HG03521 (cell line): ENCODE results near the gene IMPA2.

Experiments used
- ATAC-seq: cut with Tn5 transposase; IDR thresholded peaks from one replicate; pipeline ENCODE4 v1.9.1; 2021; ENCODE audit warnings: mild to moderate bottlenecking, moderate library complexity; ENCODE audit not compliant: unreplicated experiment

Gene IMPA2

DNA sequence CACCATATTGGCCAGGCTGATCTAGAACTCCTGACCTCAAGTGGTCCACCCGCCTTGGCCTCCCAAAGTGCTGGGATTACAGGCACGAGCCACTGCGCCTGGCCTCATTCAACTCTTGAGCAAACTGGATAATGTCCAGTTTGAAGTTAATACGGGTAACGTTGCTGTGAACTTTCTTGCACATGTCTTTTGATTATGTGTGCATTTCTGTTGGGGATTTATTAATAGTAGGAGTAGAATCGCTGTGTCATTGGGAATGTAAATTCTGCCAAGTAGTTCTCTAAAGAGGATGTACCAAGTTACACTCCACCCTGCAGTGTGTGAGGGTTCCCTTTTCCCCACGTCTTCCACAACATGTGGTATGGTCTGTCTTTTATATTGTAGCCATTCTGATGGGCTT is 6.2 kb downstream of the IMPA2 start:
- no peak for ATAC-seq

DNA sequence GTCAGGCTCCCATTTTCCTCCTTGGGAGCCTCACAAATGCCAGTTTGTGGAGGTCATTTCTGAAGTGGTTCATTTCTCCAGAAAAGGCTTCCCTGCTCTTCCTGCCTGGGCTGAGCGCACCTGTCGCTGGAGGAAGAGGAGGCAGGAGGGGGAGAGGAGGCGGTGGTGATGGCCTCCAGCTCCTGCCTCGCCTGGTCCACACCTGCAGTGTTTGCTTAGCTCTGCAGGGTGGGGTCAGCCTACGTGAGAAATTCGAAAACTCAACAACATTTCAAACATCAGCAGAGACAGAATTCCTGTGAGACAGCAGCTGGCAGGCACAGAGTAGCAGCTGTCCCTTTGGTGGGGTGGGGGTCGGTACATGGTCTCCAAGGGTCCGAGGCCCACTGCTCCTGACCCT is 7.9 kb downstream of the IMPA2 start:
- ATAC-seq = no peak

DNA sequence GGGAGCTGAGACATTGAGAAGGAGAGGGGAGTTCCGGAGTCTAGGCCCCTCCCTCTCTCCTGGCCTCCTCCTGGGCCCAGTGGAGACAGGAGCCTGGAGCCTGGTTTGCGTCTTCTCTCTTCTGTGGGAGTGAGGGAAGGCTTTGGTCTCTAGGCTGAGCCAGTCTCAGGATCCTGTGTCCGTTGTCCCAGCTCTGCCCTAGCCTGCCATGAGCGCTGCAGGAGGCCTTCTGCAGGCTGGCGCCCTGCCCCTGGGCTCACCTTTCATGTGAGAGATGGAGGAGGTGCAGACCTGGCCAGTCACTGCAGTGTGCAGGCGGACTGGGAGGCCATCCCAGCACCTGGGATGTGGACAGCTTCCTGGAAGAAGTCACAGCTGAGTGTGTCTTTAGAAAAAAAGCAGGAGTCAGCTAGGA is 8.7 kb downstream of the IMPA2 start:
- ATAC-seq = no peak

DNA sequence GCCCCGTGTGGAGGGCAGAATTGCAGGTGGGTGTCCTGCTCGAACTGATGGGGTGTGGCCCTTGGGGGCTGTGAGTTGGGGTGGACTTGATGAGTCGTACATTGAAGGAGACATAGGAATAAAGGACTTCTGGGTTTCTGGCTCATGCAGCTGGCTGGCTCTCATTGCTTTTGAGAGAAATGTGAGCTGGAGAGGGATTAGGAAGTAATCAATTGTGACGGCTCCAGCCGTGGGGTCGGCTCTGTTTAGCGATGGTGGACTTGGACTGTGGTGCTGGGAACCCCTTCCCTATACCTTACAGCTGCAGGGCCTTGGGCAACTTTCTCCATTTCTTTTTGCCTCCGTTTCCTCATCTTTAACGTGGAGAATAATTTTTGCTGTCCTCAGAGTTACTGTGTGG is 9.2 kb downstream of the IMPA2 start:
- ATAC-seq = no peak

DNA sequence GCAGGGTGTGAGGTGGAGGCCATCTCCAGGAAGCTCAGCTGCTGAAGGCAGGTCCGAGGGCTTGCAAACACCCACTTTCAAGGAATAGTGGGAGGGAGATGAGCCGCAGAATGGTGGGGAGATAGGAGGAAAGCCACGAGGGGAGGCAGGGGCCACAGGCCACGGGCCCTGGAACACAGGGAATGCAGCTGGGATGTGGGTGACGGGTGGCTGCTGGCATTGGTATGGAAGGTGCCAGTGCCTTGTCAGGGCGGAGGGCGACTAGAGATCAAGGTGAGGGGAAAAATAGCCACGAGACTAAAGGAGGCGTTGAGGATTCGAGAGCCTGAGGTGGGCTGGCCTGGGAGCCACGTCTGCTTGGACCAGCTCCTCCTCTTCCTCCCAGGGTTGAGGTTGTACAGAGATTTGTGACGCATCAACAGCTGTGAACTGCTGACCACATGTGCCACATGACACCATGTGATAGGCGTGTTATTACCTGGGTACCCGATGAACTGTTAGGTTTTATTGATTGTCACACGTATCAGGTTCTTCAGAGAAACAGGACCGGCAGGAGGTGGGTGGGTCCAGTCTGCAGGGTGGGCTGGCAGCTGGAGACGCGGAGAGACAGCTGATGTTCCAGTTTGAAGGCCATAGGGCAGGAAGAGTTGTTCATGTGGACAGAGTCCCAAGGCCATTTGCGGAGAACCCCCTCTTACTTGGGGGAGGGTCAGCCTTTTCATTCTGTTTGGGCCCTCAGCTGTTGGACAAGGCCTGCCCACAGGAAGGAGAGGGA is 9.9 kb downstream of the IMPA2 start:
- ATAC-seq = no peak

DNA sequence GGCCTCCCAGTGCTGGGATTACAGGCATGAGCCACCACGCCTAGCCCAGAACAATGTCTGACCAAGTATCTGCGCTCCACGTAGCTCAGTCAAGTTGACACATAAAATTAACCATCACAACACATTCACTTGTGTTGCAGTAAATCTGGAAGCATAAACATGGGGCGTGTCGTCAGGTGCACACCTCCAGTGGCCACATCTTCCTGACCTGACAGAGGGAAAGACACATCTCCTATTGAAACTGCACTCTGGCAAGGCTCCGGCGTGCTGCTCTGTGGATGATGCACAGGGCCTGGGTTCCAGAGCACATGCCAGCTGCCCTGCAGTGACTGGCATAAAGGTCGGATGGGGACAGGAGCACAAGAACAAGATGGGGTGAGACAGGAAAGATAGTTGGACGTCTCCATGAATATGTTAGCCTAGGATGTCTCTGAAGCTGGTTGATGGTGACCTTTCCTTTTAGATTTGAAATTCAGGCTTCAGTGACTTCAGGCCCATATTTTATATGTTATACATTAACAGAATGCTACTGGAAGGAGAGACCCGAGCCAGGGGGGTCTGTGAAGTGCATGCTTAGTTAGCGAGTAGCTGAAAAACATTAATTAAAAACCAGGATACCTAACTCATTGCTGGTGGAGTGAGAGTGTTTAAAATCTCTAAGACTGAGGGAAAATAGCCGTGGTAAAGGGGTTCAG is 10.9 kb downstream of the IMPA2 start:
- no peak for ATAC-seq

DNA sequence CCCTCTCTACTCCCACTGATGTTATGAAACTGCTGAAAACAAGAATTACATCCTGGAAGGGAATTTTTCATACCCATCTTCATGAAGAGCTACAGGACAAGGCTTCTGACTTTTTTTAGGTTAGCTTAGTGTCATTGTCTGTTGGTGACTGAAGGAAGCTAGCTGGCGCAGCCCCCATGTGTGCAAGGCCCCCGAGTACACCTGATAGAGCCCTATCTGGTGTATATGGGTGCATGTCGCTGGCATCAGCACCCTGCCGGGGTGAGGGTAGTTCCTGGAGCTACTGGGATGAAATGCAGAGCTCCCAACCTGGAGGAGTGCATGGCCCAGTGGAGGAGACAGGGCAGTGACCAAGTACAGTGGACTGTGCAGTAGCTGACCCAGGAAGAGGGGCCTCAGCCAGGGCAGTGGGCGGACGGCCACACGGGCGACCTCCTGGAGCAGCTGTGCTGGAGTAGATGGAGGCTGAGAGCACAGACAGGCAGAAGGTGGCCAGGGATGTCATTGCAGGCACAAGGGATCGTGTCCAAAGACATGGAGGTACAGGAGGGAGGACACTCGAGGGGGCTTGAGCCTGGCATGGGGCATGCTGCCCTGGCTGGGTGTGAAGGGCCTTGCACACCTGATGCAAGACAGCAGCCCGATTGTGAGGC is 12.1 kb downstream of the IMPA2 start:
- no peak for ATAC-seq

DNA sequence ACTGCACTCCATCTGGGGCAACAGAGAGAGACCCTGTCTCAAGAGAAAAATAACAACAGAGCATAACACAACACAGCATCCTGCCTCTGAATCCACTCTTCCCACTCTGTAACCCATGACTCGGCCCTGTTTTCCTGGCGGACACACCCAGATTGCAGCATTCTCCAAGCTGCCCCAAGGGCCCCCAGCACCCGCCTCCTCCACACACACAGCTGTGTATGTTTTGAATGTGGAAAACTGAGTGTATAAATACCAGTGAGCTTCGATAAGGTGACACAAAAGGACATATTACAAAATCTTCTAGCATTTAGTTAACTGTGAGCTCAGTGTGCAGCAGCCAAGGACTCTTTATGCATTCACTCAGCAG is 13.0 kb downstream of the IMPA2 start:
- ATAC-seq = no peak

GRCh38 chr18:11994703-11995444 is 13.6 kb downstream of the IMPA2 start:
- no peak for ATAC-seq

DNA sequence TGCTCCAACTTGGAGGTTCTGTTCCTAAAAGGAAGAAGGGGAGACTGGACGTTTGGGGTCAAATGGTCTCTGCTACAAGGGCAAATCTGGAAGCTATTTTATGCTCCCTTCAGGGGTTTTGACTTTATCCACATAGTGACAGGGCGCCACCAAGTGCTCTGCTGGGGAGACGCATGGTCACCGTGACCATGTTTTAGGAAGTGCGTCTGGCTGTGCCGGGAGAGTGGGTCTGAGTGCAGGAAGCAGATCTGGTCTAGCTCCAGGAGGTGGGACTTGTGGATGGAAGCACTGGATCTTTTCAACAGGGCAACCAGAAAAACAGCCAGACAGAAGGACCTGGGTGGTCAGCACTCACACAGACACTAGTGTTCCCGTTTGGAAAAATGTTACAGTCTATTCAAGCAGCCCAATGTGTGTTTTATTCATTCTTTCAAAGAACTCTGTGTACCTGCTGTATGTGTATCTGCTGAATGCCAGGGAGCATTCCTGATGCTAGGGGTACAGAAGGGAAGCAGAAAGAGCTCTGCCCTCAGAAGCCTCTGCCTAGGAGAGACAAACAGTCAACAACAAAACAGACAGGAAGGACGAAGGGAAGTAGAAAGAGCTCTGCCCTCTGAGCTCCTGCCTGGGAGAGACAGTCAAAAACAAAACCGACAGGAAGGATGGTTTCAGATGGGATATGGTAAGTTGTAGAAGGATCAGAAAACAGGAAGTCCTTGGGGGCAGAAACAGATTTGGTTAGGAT is 14.3 kb downstream of the IMPA2 start:
- ATAC-seq = peak; percentile 79

DNA sequence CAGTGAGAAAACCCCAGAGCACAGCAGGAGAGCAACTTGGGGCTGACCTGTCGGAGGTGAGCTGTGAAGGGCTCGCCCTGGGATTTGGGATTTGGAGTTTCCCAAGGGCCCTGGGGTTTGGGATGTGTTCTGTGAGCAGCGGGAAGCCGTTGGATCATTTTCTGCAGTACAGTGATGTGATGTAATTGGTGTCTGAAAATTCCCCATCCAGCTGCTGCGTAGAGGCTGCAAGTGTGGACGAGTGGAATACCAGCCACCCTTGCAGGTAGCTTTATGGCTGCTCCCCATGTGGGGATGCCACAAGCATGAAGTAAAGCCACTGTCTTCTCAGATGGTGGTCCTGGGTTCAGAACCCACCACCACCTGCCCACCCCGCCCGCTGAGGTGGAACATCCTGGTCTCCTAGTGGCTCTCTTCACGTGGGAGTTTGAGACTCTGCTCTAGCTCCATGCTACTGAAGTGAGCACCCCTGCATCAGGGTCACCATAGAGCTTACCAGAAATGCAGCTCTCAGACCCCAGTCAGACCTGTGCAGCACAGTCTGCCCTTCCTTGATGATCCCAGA is 15.0 kb downstream of the IMPA2 start:
- ATAC-seq = no peak

DNA sequence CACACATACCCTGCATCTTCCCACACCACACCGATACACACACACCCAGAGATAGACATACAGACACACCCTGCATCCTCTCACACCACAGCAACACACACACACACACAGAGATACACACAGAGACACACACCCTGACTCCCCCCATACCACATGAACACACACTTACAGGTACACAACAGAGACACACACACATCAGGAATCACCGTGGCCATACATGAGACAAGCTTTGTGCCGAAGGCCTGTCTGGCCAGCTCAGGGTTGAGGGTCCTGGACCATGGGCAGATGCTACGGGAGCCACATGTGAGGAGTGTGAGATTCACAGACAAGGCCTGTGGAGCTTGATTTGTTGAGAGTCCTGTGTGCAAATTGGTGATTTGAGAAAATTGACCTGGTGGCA is 15.6 kb downstream of the IMPA2 start:
- ATAC-seq = no peak

DNA sequence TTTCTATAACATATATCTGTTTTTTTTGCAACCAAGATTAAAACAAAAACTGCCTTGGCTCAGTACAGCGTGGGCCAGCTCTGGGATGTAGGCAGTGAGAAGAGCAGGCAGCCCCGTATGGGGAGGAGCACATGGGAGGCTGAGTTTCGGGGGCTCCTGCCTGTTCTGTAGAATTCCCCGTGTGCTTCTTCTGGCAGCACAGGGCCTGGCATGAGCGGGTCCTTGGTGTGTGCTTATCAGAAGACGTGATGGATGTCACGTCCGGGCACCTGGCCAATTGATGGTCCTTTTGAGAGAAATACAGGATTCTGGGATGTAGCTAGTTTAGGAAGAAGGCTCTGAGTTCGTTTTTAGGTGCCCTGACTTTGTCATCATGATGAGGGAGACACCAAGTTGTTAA is 16.2 kb downstream of the IMPA2 start:
- ATAC-seq = no peak

GRCh38 chr18:11998193-11998592 is 16.9 kb downstream of the IMPA2 start:
- no peak for ATAC-seq

DNA sequence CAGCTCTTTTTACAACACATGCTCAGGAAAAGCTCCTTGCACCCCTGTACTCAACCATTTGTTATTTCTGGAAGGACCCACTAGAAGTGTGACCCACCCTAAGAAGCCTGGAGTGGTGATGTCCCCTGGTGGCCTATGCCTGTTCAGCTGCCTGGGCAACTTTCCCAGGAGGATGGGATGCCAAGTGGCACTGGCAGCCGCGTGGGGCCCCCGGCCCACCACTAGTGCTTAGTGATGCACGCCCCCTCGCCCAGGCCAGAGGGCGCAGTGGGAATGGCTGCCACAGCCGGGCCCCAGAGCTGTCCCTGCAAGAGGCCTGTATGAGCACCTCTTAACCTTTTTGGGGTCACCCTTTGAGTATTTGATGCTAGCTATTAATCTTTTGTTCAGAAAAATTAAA is 18.1 kb downstream of the IMPA2 start:
- no peak for ATAC-seq

DNA sequence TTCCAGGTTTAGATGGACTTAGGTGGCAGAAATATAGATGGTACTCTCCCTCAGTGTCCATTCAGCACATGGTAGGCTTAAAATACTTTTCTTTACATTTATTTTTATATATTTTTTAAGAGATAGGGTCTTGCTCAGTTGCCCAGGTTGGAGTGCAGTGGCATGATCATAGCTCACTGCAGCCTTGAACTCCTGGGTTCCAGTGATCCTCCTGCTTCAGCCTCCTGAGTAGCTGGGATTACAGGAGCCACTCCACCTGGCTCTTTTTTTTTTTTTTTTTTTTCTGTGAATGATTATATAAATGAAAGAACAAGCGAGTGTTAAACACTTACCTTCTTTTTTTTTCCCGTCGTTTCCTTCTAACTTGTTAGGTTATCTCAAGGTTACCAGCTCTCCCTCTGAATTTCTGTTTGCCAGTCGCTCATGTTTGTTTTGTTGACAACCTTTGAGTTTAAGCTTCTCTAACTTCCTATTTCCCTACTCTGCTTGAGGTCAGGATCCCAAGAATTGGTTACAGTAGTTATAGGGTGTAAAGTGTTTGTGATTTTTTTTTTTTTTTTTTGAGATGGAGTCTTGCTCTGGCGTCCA is 18.9 kb downstream of the IMPA2 start:
- ATAC-seq = no peak

- ATAC-seq = no peak
These were observed 20.1 kb downstream of the IMPA2 start for GRCh38 chr18:12001421-12001820.

- no peak for ATAC-seq
These were observed 22.6 kb downstream of the IMPA2 start for GRCh38 chr18:12003894-12004293.

DNA sequence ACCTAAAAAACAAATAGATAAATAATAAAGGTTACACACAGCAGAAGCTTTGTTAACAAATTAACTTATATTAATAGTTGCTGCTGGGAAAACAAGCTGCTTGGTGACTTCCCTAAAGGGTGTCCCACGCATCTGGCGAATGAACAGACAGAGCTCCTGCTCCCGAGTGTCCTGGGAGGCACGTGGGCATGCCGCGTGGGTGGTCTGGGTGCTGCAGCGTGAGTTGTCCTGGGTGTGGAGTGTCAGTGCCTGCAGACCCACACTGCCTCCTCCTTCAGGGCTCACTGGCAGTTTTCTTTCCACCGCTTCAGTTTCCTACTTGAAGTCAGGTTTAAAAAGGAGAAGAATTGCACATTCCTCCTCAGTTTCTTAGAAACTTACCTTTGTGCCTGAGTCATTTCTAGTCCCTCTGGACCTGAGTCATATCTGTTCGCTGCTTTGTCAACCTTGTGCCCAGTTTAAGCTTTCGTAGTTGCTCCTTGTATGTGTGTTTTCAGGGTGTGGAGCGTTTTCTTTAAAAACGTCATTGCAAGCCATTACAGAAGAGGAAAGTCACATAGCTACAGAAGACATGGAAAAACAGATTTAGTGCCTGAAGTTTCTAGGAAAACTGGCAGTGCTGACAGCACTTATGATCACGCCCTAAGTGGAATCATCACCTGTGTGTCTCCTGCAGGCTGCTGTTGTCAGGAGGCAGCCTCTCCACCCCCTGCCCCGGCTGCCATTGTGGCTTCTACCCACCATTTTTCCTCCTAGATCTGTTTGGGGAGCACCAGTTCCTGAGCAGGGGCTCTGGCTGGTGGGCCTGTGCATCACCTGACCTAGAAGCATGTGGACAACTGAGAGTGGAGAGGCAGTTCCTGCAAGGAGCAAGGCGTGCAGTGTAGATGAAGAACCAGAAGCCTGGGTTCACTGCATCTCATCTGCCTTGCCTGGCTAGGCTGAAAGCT is 24.5 kb downstream of the IMPA2 start:
- ATAC-seq = no peak
